GM23338 (cell line): ENCODE measurements around the gene RCOR1. TPM values are rescaled to one million over a fixed set of nuclear protein-coding genes. Genes with fewer than 3 reads are reported as not detected.
A peak's percentile ranks its signal among the peaks of the same experiment; 100 is the strongest.

Experiments
- ATAC-seq: fragments of 200-7000 bp; cut with Tn5 transposase; 3 replicates; pipeline ENCODE4 v1.9.1; 2020
- DNase-seq: peaks from one replicate; pipeline ENCODE4 v3.0.0-alpha.2; 2015; ENCODE audit warnings: low spot score
- H2AFZ ChIP-seq: fragments of 200-600 bp; sonication (generic); 2 replicates; pipeline ENCODE4 v1.8.0; 2016; ENCODE audit warnings: antibody characterized with exemption, mild to moderate bottlenecking, moderate library complexity
- H3F3A ChIP-seq: fragments of 200-600 bp; sonication (generic); replicated peaks from 2 replicates; pipeline ENCODE4 v1.8.0; 2017; ENCODE audit warnings: antibody characterized with exemption, mixed run types, low read depth
- H3K27ac ChIP-seq: fragments of 200-600 bp; sonication (generic); 2 replicates; pipeline ENCODE4 v1.6.1; 2016; ENCODE audit warnings: low read depth
- H3K27me3 ChIP-seq: fragments of 200-600 bp; sonication (generic); 2 replicates; pipeline ENCODE4 v1.8.0; 2016; ENCODE audit warnings: mild to moderate bottlenecking, mixed run types, moderate library complexity; ENCODE audit not compliant: insufficient read depth
- H3K36me3 ChIP-seq: fragments of 200-600 bp; sonication (generic); 2 replicates; pipeline ENCODE4 v1.8.0; 2016; ENCODE audit warnings: mild to moderate bottlenecking; ENCODE audit not compliant: insufficient read depth
- H3K4me1 ChIP-seq: fragments of 200-600 bp; sonication (generic); 2 replicates; pipeline ENCODE4 v1.8.0; 2016; ENCODE audit warnings: mild to moderate bottlenecking, moderate library complexity; ENCODE audit not compliant: insufficient read depth
- H3K4me2 ChIP-seq: fragments of 200-600 bp; sonication (generic); 2 replicates; pipeline ENCODE4 v1.7.1; 2017; ENCODE audit warnings: mixed run types
- H3K4me3 ChIP-seq: fragments of 200-600 bp; sonication (generic); 2 replicates; pipeline ENCODE4 v1.6.1; 2016; ENCODE audit warnings: mixed run types
- H3K79me2 ChIP-seq: fragments of 200-600 bp; sonication (generic); replicated peaks from 2 replicates; pipeline ENCODE4 v1.8.0; 2017; ENCODE audit warnings: mild to moderate bottlenecking; ENCODE audit not compliant: insufficient read depth
- H3K9me2 ChIP-seq: fragments of 200-600 bp; sonication (generic); 2 replicates; pipeline ENCODE4 v1.8.0; 2017; ENCODE audit not compliant: insufficient read depth
- H4K20me1 ChIP-seq: fragments of 200-600 bp; sonication (generic); replicated peaks from 2 replicates; pipeline ENCODE4 v1.8.0; 2017; ENCODE audit warnings: mild to moderate bottlenecking; ENCODE audit not compliant: insufficient read depth
- H3K27ac Mint-ChIP-seq: 2 replicates; pipeline ENCODE4 v1.8.0; 2020; ENCODE audit warnings: inconsistent platforms, mild to moderate bottlenecking, moderate library complexity, mixed read lengths
- H3K27me3 Mint-ChIP-seq: 3 replicates; pipeline ENCODE4 v1.8.0; 2022; ENCODE audit warnings: low read depth, mild to moderate bottlenecking, moderate library complexity, mixed read lengths, inconsistent platforms; ENCODE audit not compliant: insufficient read depth, poor library complexity
- H3K36me3 Mint-ChIP-seq: 3 replicates; pipeline ENCODE4 v1.8.0; 2021; ENCODE audit warnings: low read depth, mild to moderate bottlenecking, inconsistent platforms, moderate library complexity, mixed read lengths
- H3K4me1 Mint-ChIP-seq: 3 replicates; pipeline ENCODE4 v1.8.0; 2020; ENCODE audit warnings: mild to moderate bottlenecking, inconsistent platforms, mixed read lengths
- H3K4me3 Mint-ChIP-seq: 3 replicates; pipeline ENCODE4 v1.8.0; 2021; ENCODE audit warnings: moderate library complexity, mild to moderate bottlenecking, inconsistent platforms, mixed read lengths
- H3K9me3 Mint-ChIP-seq: 3 replicates; pipeline ENCODE4 v1.8.0; 2020; ENCODE audit warnings: moderate library complexity, mild to moderate bottlenecking, inconsistent platforms, mixed read lengths
- CREB1 ChIP-seq: fragments of 250-450 bp; sonication (Bioruptor Pico); IDR thresholded peaks from 2 replicates; pipeline ENCODE4 v1.5.0; 2020; ENCODE audit warnings: low read depth, mild to moderate bottlenecking, moderate library complexity
- REST ChIP-seq: IDR thresholded peaks from one replicate; pipeline ENCODE4 v1.6.1; 2018; ENCODE audit warnings: antibody characterized with exemption; ENCODE audit not compliant: unreplicated experiment
- ZNF462 ChIP-seq: fragments of 250-450 bp; sonication (Bioruptor Pico); IDR thresholded peaks from 2 replicates; pipeline ENCODE4 v1.5.0; 2020; ENCODE audit warnings: mild to moderate bottlenecking, moderate library complexity
- polyA plus RNA-seq: library from polyadenylated mRNA; unstranded; fragments of >200 nt; fragmentation: Nextera tagmentation; extraction: Ambion mirVana; gene quantifications from 2 replicates; pipeline ENCODE4 v1.2.1, GENCODE V29; 2016
- total RNA-seq: library from RNA; depleted of rRNA; stranded (reverse); fragments of >200 nt; shearing (Covaris generic); gene quantifications from 2 replicates; pipeline ENCODE4 v1.2.3, GENCODE V29; 2014

The RCOR1 gene
- total and polyA plus RNA-seq, 2 experiments from 2014 or later: 7.6 to 26.1 TPM

- TF ChIP-seq ZNF462 (CRISPR knock-in tag): no peak
- no peak for TF ChIP-seq REST
Observed at GRCh38 chr14:102544046-102544746, 48.3 kb upstream of the RCOR1 start (continued).

GRCh38 chr14:102544747-102545460, 47.5 kb upstream of the RCOR1 start:
- 0 out of 2 replicates have a peak overlapping the region, but pooled peaks have one; percentile 52 for H3K27ac Mint-ChIP-seq
- peak overlapping the region; percentile 61 for H3K4me3 Mint-ChIP-seq
- no peaks in the 10 kb centered on the region for H3K36me3 Mint-ChIP-seq

More at GRCh38 chr14:102544747-102545460, 47.5 kb upstream of the RCOR1 start:
- H3K27me3 ChIP-seq: peaks cover 19% of the 10 kb centered on the region
- no peaks in the 10 kb centered on the region; the same call in 2 of the 3 replicates for H3K9me3 Mint-ChIP-seq
- H3K79me2 ChIP-seq: no peaks in the 10 kb centered on the region
- peak overlapping the region; percentile 89 for H3K4me2 ChIP-seq
- peak overlapping the region; percentile 61 for H3K4me3 ChIP-seq
- ATAC-seq (peak; percentile 48), DNase-seq (peak; percentile 59)
- H4K20me1 ChIP-seq: no peaks in the 10 kb centered on the region
- peaks cover 13% of the 10 kb centered on the region; the same call in 1 of the 2 replicates for H3K4me1 ChIP-seq
- H3K4me1 Mint-ChIP-seq: peaks cover 16% of the 10 kb centered on the region
- peak overlapping the region; percentile 98 for H2AFZ ChIP-seq
- peaks cover 27% of the 10 kb centered on the region for H3K27me3 Mint-ChIP-seq
- H3K36me3 ChIP-seq: no peaks in the 10 kb centered on the region
- no peak for TF ChIP-seq CREB1 (CRISPR knock-in tag)
- peaks cover 13% of the 10 kb centered on the region; the same call in 1 of the 2 replicates for H3F3A ChIP-seq
- H3K27ac ChIP-seq: no peak overlapping the region; the same call in 1 of the 2 replicates
- H3K9me2 ChIP-seq: no peaks in the 10 kb centered on the region
